MM.1S (cell line): ENCODE measurements around the gene PLEKHM1.

ENCODE experiments used
- EZH2 ChIP-seq: fragments of 300-600 bp; sonication (generic); optimal IDR thresholded peaks from 2 replicates; pipeline ENCODE3; 2017; ENCODE audit warnings: low read depth, mild to moderate bottlenecking, antibody characterized with exemption, low read length, mixed read lengths
- EZH2phosphoT487 ChIP-seq: fragments of 300-600 bp; sonication (generic); IDR thresholded peaks from 2 replicates; pipeline ENCODE4 v1.6.1; 2018; ENCODE audit warnings: antibody characterized with exemption, low read length
- TF ChIP-seq, protein P1 (sequence below): fragments of 300-600 bp; sonication (generic); IDR thresholded peaks from 2 replicates; pipeline ENCODE4 v1.5.1; 2016; ENCODE audit warnings: antibody characterized with exemption, low read length, mixed read lengths

DNA sequence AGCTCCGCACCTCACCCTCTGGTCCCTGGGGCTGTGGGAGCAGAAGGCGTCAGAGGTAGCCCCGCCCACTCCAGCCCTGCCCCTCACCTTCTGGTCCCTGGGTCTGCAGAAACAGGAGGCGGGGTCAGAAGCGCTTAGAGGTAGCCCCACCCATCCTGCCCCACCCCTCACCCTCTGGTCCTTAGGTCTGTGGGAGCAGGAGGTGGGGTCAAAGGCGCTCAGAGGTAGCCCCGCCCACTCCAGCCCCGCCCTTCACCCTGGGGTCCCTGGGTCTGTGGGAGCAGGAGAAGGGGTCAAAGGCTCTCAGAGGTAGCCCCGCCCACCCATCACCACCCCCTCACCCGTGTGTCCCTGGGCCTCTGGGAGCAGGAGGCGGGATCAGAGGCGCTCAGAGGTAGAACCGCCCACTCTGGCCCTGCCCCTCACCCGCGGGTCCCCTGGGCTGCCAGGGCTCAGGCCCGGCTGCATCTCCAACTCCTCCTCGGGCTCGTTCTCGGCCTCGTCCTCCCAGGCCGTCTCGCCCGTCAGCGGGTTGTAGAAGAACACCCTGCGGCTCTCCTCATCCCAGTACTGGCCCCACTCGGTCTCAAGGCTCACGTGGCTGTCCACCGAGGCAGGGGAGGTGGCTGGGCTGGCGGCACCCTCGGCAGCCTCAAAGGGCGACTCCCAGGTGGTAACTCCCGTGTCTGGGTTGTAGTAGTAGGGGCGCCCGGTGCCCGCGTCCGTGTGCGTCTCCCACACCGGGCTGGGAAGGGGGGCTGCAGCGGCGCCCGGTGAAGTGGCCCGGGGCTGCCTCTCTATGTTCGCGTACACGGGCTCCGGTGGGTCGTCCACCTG is 85.1 kb downstream of the PLEKHM1 start:
- TF ChIP-seq, protein P1, sequence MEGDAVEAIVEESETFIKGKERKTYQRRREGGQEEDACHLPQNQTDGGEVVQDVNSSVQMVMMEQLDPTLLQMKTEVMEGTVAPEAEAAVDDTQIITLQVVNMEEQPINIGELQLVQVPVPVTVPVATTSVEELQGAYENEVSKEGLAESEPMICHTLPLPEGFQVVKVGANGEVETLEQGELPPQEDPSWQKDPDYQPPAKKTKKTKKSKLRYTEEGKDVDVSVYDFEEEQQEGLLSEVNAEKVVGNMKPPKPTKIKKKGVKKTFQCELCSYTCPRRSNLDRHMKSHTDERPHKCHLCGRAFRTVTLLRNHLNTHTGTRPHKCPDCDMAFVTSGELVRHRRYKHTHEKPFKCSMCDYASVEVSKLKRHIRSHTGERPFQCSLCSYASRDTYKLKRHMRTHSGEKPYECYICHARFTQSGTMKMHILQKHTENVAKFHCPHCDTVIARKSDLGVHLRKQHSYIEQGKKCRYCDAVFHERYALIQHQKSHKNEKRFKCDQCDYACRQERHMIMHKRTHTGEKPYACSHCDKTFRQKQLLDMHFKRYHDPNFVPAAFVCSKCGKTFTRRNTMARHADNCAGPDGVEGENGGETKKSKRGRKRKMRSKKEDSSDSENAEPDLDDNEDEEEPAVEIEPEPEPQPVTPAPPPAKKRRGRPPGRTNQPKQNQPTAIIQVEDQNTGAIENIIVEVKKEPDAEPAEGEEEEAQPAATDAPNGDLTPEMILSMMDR: no peak
- TF ChIP-seq EZH2 (no peak), EZH2phosphoT487 (no peak)
